Neural crest cell (in vitro differentiated cells): Measurements from ENCODE around the gene ARHGAP22. TPM values are rescaled to one million over a fixed set of nuclear protein-coding genes. Genes with fewer than 3 reads are reported as not detected.

ENCODE experiments used
- DNase-seq: peaks from one replicate; pipeline ENCODE4 v3.0.0; 2021; ENCODE audit warnings: low read depth, mixed read lengths, low spot score
- H3K27ac Mint-ChIP-seq: one replicate; pipeline ENCODE4 v1.8.0; 2021; ENCODE audit warnings: mild to moderate bottlenecking, mixed read lengths; ENCODE audit not compliant: unreplicated experiment
- H3K27me3 Mint-ChIP-seq: 2 replicates; pipeline ENCODE4 v1.8.0; 2021; ENCODE audit warnings: low read depth, mild to moderate bottlenecking, mixed read lengths
- H3K36me3 Mint-ChIP-seq: 2 replicates; pipeline ENCODE4 v1.8.0; 2021; ENCODE audit warnings: low read depth, mild to moderate bottlenecking, mixed read lengths
- H3K4me1 Mint-ChIP-seq: 2 replicates; pipeline ENCODE4 v1.8.0; 2021; ENCODE audit warnings: mixed read lengths
- H3K4me3 Mint-ChIP-seq: one replicate; pipeline ENCODE4 v1.8.0; 2021; ENCODE audit warnings: mild to moderate bottlenecking, mixed read lengths
- H3K9me3 Mint-ChIP-seq: 2 replicates; pipeline ENCODE4 v1.8.0; 2021; ENCODE audit warnings: mixed read lengths
- total RNA-seq: library from RNA; stranded (reverse); gene quantifications from 2 replicates; pipeline ENCODE4 v1.2.1, GENCODE V29; 2021
- TF ChIP-seq, protein P1 (sequence below): fragments of 200-600 bp; sonication (generic); conservative IDR thresholded peaks from 2 replicates; pipeline ENCODE4 v1.5.0; 2021; ENCODE audit warnings: antibody characterized with exemption, mild to moderate bottlenecking

Gene ARHGAP22
- total RNA-seq, 1 donor from 2014 or later = 5.2 TPM

DNA sequence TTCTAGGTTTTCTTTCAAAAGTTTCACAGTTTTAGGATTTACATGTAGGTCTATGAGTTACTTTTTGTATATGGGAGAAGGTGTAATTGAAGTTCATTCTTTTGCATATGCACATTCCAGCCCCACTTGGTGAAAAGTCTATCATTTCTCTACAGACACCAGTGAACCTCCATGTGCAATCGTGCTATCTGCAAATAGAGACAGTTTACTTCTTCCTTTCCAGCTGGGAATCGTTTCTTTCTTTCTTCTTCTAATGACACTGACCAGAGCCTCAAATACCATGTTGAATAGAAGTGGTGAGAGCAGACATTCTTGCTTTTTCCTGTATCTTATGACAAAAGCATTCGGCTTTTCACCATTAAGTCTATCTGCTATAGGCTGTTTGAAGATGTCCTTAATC lies 122.7 kb downstream of the ARHGAP22 start:
- TF ChIP-seq, protein P1, sequence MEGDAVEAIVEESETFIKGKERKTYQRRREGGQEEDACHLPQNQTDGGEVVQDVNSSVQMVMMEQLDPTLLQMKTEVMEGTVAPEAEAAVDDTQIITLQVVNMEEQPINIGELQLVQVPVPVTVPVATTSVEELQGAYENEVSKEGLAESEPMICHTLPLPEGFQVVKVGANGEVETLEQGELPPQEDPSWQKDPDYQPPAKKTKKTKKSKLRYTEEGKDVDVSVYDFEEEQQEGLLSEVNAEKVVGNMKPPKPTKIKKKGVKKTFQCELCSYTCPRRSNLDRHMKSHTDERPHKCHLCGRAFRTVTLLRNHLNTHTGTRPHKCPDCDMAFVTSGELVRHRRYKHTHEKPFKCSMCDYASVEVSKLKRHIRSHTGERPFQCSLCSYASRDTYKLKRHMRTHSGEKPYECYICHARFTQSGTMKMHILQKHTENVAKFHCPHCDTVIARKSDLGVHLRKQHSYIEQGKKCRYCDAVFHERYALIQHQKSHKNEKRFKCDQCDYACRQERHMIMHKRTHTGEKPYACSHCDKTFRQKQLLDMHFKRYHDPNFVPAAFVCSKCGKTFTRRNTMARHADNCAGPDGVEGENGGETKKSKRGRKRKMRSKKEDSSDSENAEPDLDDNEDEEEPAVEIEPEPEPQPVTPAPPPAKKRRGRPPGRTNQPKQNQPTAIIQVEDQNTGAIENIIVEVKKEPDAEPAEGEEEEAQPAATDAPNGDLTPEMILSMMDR = no peak
- H3K27ac Mint-ChIP-seq = no peak overlapping the region
- no peak overlapping the region for H3K4me3 Mint-ChIP-seq
- DNase-seq = no peak
- no peaks in the 10 kb centered on the region for H3K27me3 Mint-ChIP-seq
- no peaks in the 10 kb centered on the region for H3K4me1 Mint-ChIP-seq
- no peaks in the 10 kb centered on the region for H3K36me3 Mint-ChIP-seq
- H3K9me3 Mint-ChIP-seq = no peaks in the 10 kb centered on the region

DNA sequence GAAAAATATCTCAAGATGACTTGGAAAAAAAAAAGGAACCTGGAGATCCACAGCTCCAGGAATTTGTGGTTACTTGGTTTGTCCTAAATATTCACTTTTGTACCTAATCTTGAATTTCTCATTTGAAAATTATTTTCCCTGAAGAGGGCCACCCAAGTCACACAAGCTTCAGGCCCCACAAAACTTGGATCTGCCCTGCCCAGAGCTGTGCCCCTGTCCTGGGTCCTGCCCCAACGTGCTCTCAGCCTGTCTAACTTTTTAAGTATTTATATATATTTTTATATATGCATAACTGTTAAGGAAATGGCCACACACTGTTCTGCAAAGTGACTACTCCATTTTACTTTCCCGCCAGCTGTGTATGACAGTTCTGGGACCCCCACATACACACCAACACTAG lies 123.5 kb downstream of the ARHGAP22 start:
- Mint-ChIP-seq H3K36me3 (no peaks in the 10 kb centered on the region), H3K27ac (no peak overlapping the region), H3K4me3 (no peak overlapping the region), H3K4me1 (no peaks in the 10 kb centered on the region), H3K9me3 (no peaks in the 10 kb centered on the region), H3K27me3 (no peaks in the 10 kb centered on the region)
- TF ChIP-seq, protein P1 = no peak
- DNase-seq = no peak

DNA sequence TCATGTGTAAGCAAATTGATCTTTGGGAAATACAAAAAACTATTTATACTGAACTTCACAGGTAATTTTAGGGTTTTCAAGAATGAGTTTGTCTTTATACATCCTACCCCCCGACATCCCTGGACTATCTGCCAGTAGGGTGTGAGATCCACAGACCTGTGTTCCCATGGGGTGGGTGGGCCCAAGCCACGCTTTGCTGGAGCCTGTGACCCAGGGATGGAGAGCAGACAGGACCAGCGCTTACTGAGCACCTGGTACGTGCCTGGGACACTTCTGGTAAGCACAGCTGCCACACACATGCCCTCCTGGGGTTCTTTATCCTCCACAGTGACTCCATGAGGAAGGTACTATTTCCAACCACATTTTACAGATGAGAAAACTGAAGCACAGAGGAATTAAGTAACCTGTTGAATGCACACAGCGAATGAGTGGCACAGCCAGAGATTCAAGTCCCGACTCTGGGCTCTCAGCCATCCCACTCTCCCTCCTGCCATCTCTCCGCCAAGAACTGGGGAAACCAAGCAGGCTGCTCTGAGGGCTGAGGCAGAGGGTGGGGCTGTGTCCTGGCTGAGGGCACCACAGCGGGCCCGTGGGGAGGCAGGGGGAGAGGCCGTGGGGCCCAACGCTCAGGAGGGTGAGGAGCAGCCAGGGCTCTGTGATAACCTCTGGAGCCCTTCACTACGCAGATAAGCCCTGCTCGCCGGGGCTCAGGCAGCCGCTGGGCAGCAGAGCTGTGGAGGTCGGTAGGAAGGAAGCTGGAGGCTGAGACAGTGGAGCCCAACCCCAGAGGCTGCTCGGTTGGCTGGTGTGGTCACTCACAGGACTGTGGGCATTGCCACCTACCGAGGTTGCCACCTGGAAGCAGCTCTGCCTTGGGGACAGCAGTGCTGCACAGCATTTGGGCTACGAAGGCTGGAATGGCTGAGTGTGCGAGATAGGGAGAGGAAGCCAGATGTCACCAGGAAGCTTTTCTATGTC lies 124.2 kb downstream of the ARHGAP22 start:
- Mint-ChIP-seq H3K4me3 (no peak overlapping the region), H3K9me3 (no peaks in the 10 kb centered on the region), H3K4me1 (no peaks in the 10 kb centered on the region), H3K27ac (no peak overlapping the region), H3K36me3 (no peaks in the 10 kb centered on the region), H3K27me3 (no peaks in the 10 kb centered on the region)
- TF ChIP-seq, protein P1 = no peak
- no peak for DNase-seq

DNA sequence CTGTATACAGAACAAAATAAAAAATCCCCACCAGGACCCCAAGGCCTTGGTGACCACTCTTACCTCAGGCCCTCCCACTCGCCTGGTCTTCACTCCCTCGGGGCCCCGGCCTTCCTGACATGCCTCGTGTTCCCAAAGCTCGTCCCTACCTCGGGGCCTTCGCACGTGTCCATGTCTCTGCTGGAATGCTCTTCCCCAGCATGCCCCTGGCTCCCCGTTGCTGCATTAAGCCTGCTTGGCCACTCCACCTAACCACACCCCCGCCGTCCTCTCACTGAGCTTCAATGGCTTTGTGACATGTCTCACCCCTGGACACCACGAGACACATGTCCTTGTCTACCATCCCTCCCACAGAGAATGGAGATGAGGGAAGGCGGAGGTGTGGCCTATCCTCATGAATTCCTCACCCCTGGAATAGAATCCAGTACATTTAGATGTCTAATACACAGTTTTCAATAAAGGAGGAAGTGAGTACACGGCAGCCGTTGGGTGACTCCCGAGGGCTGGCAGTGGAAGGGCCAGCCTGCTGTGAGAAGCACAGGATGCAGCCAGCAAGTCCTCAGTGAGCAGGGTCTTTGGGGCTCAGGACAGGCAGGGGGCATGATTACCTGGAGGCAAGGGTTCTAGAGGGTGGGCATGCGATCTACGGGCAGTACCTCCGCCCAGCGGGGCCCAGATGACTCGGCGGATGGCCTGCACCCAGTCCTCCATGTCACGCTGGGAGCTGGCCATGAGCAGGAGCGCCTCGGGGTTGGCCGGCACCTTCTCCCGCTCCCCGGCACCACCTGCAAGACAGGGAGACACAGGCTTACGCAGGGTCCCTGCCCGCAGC lies 125.7 kb downstream of the ARHGAP22 start:
- TF ChIP-seq, protein P1 = no peak
- H3K36me3 Mint-ChIP-seq = no peaks in the 10 kb centered on the region
- no peaks in the 10 kb centered on the region for H3K4me1 Mint-ChIP-seq
- H3K27me3 Mint-ChIP-seq = no peaks in the 10 kb centered on the region
- H3K9me3 Mint-ChIP-seq = no peaks in the 10 kb centered on the region
- DNase-seq = no peak
- H3K27ac Mint-ChIP-seq = no peak overlapping the region
- H3K4me3 Mint-ChIP-seq = no peak overlapping the region

DNA sequence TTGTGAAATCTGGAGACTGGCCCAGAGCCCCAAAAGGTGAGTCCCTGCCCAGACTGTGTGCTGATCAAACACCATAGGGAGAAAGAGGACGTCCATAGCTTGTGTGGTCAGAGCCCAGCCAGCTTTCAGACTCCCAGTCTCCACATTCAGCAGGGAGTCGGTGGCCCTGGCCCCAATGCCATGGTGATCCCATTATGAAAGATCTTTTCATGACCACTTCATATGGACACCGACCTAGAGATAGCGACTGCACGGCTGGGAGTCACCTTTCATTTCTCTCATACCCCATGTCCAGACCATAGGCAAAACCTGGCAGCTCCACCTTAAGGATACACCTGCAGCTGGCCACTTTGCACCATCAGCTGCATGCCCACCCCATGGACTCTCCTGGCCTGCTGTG lies 126.4 kb downstream of the ARHGAP22 start:
- no peaks in the 10 kb centered on the region for H3K36me3 Mint-ChIP-seq
- peak overlapping the region; percentile 5 for H3K27ac Mint-ChIP-seq
- no peak overlapping the region for H3K4me3 Mint-ChIP-seq
- H3K4me1 Mint-ChIP-seq = no peaks in the 10 kb centered on the region
- no peaks in the 10 kb centered on the region for H3K27me3 Mint-ChIP-seq
- H3K9me3 Mint-ChIP-seq = no peaks in the 10 kb centered on the region
- TF ChIP-seq, protein P1 = no peak
- no peak for DNase-seq
